Measurements from ENCODE around the gene PFKFB3.

Gene PFKFB3

DNA sequence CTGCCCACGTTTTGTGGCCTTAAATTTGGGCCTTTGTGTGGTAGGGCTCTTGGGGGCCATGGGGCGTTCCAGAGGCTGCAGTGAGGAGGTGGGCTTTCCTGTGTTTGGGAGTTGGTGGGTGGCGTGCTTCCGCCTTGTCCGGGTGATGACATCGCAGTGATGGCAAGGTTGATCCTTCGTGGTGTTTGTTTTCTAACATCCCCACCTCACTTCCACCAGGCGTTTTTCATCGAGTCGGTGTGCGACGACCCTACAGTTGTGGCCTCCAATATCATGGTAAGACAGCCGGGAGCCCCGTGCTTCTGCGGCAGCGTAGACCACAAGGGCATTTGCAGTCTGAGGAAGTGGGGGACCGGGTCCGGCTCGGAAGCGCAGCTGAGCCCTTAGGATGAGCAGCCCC, 14.2 kb downstream of the PFKFB3 start:
- TF ChIP-seq EGR2 (tag by site-specific recombination; IDR thresholded peaks at IDR 0.05; ENCODE audit: low read depth) (peak; percentile 34; the same call in 1 of the 2 replicates), ZNF843 (tag by site-specific recombination; IDR thresholded peaks at IDR 0.05) (no peak)
- POLR2A ChIA-PET = interaction anchor here (1.0 kb wide), 1 partner anchor 14 kb away, joined by 4 read pairs; the partner anchor contains the start of gene PFKFB3
- no peak overlapping the region for H3K4me3 ChIP-seq (ENCODE audit: low read depth, low read length)
- H3K27ac ChIP-seq (ENCODE audit: extremely low read depth, low read depth, low read length) = no peak overlapping the region
- no peaks in the 10 kb centered on the region for H3K9me3 ChIP-seq (ENCODE audit: control insufficient read depth, insufficient read depth, low read depth, low read length)
- H3K36me3 ChIP-seq (ENCODE audit: control insufficient read depth in 2 of 2, insufficient read depth in 1 of 2, low read length in 2 of 2) = peaks cover 15 to 85% of the 10 kb centered on the region in 2 experiments; a peak in 2 of 3 replicates
- CTCF ChIA-PET = interaction anchor here (0.8 to 1.4 kb wide), 2 partner anchors 14 to 185 kb away, joined by 3 to 4 read pairs; partner anchors contain the start of gene PFKFB3
- H3K4me1 ChIP-seq (ENCODE audit: control insufficient read depth, insufficient read depth, low read length) = no peaks in the 10 kb centered on the region

DNA sequence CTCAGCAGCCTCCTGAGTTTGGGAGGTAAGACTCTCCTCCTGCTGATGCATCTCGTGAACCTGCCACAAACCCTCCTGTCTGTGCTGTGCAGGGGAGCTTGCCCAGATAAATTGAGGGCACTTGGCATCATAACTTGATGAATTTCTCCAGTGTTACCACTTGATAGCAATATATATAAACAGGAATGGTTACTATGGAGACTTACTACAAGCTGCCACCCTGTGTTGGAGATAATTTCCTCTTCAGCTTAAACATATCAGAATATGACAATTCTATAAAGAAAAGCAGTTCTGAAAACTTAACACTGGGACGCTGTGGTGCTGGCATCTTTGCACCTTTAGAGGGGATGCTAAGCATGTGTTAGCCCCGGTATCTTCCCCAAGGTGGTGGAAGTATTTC, 14.9 kb downstream of the PFKFB3 start:
- H3K36me3 ChIP-seq (ENCODE audit: control insufficient read depth in 2 of 2, insufficient read depth in 1 of 2, low read length in 2 of 2) = peaks cover 15 to 92% of the 10 kb centered on the region in 2 experiments; a peak in 2 of 3 replicates
- no peak for TF ChIP-seq SCRT2 (tag by site-specific recombination; IDR thresholded peaks at IDR 0.05)
- TF ChIP-seq KLF8 (tag by site-specific recombination; IDR thresholded peaks at IDR 0.05) = no peak
- no peak for TF ChIP-seq ZNF645 (tag by site-specific recombination; IDR thresholded peaks at IDR 0.05)
- TF ChIP-seq ZNF529 (tag by site-specific recombination; IDR thresholded peaks at IDR 0.05; ENCODE audit: insufficient replicate concordance) = no peak
- H3K4me1 ChIP-seq (ENCODE audit: control insufficient read depth, insufficient read depth, low read length) = no peaks in the 10 kb centered on the region
- H3K9me3 ChIP-seq (ENCODE audit: control insufficient read depth, insufficient read depth, low read depth, low read length) = no peaks in the 10 kb centered on the region
- ChIA-PET POLR2A (interaction anchor here (1.0 kb wide), 1 partner anchor 15 kb away, joined by 4 read pairs; the partner anchor contains the start of gene PFKFB3), CTCF (interaction anchor here (1.4 kb wide), 1 partner anchor 15 kb away, joined by 4 read pairs; the partner anchor contains the start of gene PFKFB3)
- H3K27ac ChIP-seq (ENCODE audit: extremely low read depth, low read depth, low read length) = no peak overlapping the region
- no peak overlapping the region for H3K4me3 ChIP-seq (ENCODE audit: low read depth, low read length)

DNA sequence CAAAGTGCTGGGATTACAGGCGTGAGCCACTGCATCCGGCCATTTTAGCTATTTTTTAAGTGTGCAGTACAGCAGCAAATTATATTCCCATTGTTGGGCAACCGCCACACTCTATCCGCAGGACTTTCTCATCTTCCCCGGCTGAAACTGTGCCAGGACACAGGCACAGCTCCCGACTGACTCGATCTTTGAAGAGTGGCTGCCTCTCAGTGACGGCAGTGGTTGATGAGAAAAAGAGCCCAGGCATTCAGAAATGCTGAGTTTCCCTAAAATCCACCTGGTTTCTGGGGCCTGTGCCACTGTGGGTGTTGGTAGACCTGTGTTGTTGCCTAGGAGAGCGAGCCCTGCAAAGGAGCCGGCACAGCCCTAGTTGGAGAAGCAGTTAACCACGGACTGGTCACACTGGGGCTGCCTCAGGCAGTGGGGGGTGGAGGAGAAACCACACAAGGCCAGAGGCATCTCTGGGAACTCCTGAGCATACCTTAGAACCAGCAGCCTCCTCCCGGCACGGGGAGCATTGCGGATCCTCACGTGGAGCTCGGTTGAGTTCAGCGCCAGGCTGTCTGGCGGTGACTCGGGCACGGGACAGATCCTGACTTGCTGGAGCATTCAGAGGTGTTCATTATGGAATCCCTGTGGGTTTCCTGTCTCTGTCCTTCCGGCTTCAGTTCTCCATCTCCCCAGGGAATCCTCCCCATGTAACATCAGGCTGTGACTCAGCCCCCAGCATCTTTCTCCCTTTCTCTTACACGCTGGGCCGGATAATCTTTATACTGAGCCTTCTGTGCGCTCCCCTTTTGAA, 16.2 kb downstream of the PFKFB3 start:
- no peak for TF ChIP-seq ZNF26 (tag by site-specific recombination; IDR thresholded peaks at IDR 0.05)
- TF ChIP-seq ZBTB8A (tag by site-specific recombination; IDR thresholded peaks at IDR 0.05) = no peak
- no peak for TF ChIP-seq HOXD13 (CRISPR knock-in tag; IDR thresholded peaks at IDR 0.05; ENCODE audit: borderline replicate concordance)
- TF ChIP-seq OVOL3 (tag by site-specific recombination; IDR thresholded peaks at IDR 0.05) = no peak
- no peak for TF ChIP-seq ZNF843 (tag by site-specific recombination; IDR thresholded peaks at IDR 0.05)
- TF ChIP-seq ZNF645 (tag by site-specific recombination; IDR thresholded peaks at IDR 0.05) = no peak
- no peak for TF ChIP-seq KLF10 (tag by site-specific recombination; IDR thresholded peaks at IDR 0.05)
- no peak for TF ChIP-seq ZNF335 (tag by site-specific recombination; conservative IDR thresholded peaks at IDR 0.05)
- no peak for TF ChIP-seq ZNF23 (tag by site-specific recombination; IDR thresholded peaks at IDR 0.05; ENCODE audit: borderline replicate concordance)
- TF ChIP-seq KLF9 (tag by site-specific recombination; IDR thresholded peaks at IDR 0.05; ENCODE audit: low read depth) = no peak
- TF ChIP-seq ZNF658 (tag by site-specific recombination; IDR thresholded peaks at IDR 0.05) = no peak
- no peak for TF ChIP-seq PRDM1 (tag by site-specific recombination; IDR thresholded peaks at IDR 0.05)
- no peak for TF ChIP-seq ZNF544 (tag by site-specific recombination; IDR thresholded peaks at IDR 0.05)
- H3K4me1 ChIP-seq (ENCODE audit: control insufficient read depth, insufficient read depth, low read length) = no peaks in the 10 kb centered on the region
- H3K4me3 ChIP-seq (ENCODE audit: low read depth, low read length) = no peak overlapping the region
- CTCF ChIA-PET = interaction anchor here (0.7 to 0.9 kb wide), 2 partner anchors 17 to 187 kb away, joined by 3 read pairs; partner anchors contain the start of gene PFKFB3
- no peak overlapping the region for H3K27ac ChIP-seq (ENCODE audit: extremely low read depth, low read depth, low read length)
- POLR2A ChIA-PET = no interaction called here
- H3K9me3 ChIP-seq (ENCODE audit: control insufficient read depth, insufficient read depth, low read depth, low read length) = no peaks in the 10 kb centered on the region
- peaks cover 15 to 97% of the 10 kb centered on the region in 2 experiments; a peak in 2 of 3 replicates for H3K36me3 ChIP-seq (ENCODE audit: control insufficient read depth in 2 of 2, insufficient read depth in 1 of 2, low read length in 2 of 2)
